GM12875 (cell line): ENCODE results near the gene LIN7A.

Source experiments
- H3K4me3 ChIP-seq: one replicate; pipeline ENCODE4 v1.5.1; 2011; ENCODE audit warnings: low read depth, low read length, control low read depth
- CTCF ChIP-seq: IDR thresholded peaks from 2 replicates; pipeline ENCODE4 v1.5.1; 2011; ENCODE audit warnings: low read depth, mild to moderate bottlenecking, control low read depth, inconsistent platforms, low read length, moderate library complexity, borderline replicate concordance; ENCODE audit not compliant: insufficient read depth

Gene LIN7A

DNA sequence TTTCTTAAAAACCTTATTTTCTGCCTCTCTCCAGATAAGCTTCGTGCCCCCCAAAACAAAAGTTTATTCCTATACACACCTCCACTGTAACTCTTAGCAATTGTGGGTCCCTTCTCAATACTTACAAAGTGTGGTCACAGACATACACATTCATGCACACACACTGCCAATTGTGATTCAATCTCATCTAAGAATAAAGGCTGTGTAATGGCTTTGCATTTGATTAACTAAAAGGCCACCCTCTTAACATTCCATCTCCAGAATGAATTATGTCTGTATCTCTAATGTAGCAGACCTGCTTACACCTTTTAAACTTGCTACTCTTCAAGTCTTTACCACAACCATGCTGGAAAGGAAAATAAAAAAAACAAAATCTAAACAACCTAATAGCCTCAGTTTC is 171.5 kb downstream of the LIN7A start:
- H3K4me3 ChIP-seq, result no peak overlapping the region
- no peak for TF ChIP-seq CTCF

DNA sequence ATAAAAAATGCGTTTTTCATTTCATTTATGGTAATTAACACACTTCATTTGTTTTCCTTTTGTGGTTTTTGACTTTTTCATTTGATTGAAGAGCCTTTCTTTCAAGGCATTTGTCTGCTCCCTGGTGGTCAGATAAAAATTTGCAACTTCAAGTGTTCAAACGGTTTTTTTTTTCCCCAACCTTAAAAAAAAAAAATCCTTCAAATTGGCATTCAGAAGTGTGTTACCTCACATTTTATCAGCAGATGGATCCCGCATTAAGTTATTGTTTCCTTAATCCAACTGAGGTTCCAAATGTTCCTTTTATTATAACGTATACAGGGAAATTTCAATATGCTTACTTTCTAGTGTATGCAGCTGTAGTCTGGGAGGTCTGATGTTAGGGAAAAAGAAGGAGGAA is 173.9 kb downstream of the LIN7A start:
- no peak overlapping the region for H3K4me3 ChIP-seq
- peak; percentile 30; the same call in 1 of the 2 replicates for TF ChIP-seq CTCF

DNA sequence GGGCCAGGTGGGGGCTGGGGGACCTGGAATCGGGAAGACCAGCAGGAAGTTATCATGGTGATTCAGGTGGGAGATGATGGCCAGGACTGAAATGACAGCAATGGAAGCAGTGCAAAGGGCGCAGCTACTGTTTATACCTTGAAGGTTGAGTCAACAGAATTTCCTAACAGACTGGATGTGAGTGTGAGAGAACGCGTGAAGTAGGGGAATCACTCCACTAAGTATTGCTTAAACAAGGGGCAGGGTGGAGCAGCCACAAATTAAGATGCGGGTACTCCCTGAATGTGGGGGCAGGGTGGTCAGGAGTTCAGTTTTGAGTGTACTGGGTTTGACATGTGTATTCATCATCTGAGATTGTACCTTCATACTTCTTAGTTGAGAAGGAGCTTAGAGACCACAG is 175.9 kb downstream of the LIN7A start:
- H3K4me3 ChIP-seq, result no peak overlapping the region
- no peak for TF ChIP-seq CTCF

DNA sequence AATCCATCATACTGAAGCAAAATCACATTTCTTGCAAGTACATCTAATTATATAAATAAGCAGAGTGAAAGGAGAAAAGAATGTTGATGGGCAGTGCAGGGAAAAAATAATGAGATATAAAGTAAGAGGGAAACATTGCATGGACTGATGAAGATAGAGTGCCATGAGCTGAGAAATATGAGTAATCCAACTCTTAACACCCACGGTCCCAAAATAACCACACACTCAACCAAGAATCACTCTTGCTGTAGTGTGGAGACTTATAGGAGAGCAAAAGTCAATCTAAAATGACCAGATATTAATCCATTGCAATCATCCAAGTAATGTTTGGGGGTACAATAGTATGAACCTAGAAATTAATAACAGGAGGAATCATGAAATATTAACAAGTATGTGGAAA is 180.9 kb downstream of the LIN7A start:
- TF ChIP-seq CTCF, result no peak
- H3K4me3 ChIP-seq, result no peak overlapping the region

GRCh38 chr12:80754274-80754673 is 183.5 kb downstream of the LIN7A start:
- no peak overlapping the region for H3K4me3 ChIP-seq
- no peak for TF ChIP-seq CTCF

DNA sequence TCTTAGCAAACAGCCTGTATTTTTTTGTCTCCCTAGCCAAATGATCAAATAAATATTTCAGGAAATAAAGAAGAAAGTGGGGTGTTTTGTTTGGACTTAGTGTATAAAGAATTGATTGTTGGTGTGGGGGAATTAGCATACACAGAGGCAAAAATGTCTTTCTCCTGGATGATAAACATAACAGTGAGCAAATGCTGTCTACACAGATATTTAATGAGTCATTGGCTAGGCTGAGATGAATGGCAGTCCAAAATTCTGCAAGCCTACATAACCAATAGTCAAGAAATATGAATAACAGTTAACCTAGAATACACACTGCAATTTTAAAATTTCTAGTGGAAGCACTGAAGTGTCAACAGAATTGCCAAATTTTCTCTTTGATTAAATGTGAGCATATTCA is 185.3 kb downstream of the LIN7A start:
- no peak for TF ChIP-seq CTCF
- H3K4me3 ChIP-seq, result no peak overlapping the region

- no peak for TF ChIP-seq CTCF
- H3K4me3 ChIP-seq, result no peak overlapping the region
These were observed 188.3 kb downstream of the LIN7A start for GRCh38 chr12:80749456-80749855.
